GM12891 (cell line): Measurements from ENCODE around the gene TRPV2.

ENCODE experiments used
- POLR2A ChIP-seq: IDR thresholded peaks from 2 replicates; pipeline ENCODE4 v1.6.1; 2011; ENCODE audit warnings: low read depth, low read length, control low read depth
- POLR2AphosphoS5 ChIP-seq: IDR thresholded peaks from 2 replicates; pipeline ENCODE4 v1.6.1; 2011; ENCODE audit warnings: low read depth, low read length, control low read depth
- POU2F2 ChIP-seq: IDR thresholded peaks from 2 replicates; pipeline ENCODE4 v1.6.1; 2011; ENCODE audit warnings: low read depth, mild to moderate bottlenecking, control low read depth, low read length, moderate library complexity
- SPI1 ChIP-seq: IDR thresholded peaks from 2 replicates; pipeline ENCODE4 v1.6.1; 2011; ENCODE audit warnings: low read depth, low read length, control low read depth
- TAF1 ChIP-seq: IDR thresholded peaks from 2 replicates; pipeline ENCODE4 v1.6.1; 2011; ENCODE audit warnings: low read depth, low read length, control low read depth

DNA sequence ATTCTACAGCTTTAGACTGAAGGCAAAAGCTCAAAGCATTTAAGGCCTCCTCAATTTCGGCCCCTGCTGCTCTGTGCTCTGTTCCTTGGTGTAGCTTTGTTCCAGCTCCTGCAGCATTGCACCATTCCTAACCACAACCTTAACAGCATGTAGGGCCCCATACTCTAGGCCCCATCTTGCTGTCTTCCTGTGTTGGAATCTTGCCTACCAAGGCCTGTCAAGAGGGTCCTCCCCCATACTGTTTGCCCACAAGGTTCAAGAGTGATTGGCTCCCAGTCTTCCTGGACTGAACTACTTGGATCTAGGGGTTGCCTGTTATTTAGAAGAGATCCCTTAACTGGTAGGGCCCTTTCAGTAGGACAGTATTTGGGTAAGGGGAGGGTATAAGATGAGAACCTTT lies 26.8 kb downstream of the TRPV2 start:
- TF ChIP-seq SPI1 (no peak), POLR2AphosphoS5 (no peak; the same call in 1 of the 2 replicates), TAF1 (no peak), POU2F2 (no peak), POLR2A (no peak)
